ENCODE measurements around the gene TRABD2B. TPM values are rescaled to one million over a fixed set of nuclear protein-coding genes. Genes with fewer than 3 reads are reported as not detected.

Gene TRABD2B
- total RNA-seq, 2 experiments from 2014 or later, result not detected

GRCh38 chr1:47919113-47919833 is 77.9 kb downstream of the TRABD2B start:
- Mint-ChIP-seq H3K4me3 (no peak overlapping the region), H3K9me3 (no peaks in the 10 kb centered on the region), H3K4me1 (no peaks in the 10 kb centered on the region), H3K36me3 (no peaks in the 10 kb centered on the region), H3K27me3 (peaks cover 25% of the 10 kb centered on the region), H3K27ac (no peak overlapping the region)
- POLR2A ChIA-PET, result no interaction called here
- ATAC-seq (ENCODE audit: low read depth) (no peak), DNase-seq (no peak)

DNA sequence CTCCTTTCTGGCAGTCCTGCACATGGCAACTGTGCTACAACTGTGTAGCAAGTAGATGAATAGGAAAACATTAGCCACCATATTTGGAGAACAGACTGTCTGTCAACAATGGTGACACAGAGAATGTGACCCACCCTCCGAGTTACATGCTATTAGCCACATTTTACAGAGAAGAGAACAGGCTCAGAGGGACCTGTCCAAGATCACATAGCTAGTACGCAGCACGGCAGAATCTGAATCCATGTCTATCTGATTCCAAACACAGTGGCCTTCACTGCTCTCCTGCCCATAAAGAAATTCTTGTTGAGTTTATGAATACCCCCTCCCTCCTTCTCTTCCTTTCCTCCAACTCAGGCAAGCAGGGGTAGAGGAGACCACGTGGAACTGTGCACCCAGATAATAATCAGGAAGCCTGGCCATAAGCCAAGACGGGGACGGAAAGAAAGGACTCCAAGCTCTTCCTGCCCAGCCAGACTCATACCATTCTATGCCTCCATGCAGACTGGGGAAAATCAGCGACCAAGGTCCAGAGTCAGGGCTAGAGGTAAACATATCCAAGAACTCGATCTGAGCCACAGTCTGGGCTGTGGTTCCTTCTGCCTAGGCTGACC is 78.8 kb downstream of the TRABD2B start:
- no peak for ATAC-seq (ENCODE audit: low read depth)

GRCh38 chr1:47917687-47918086 is 79.5 kb downstream of the TRABD2B start:
- no peaks in the 10 kb centered on the region for H3K4me1 Mint-ChIP-seq
- no peak for ATAC-seq (ENCODE audit: low read depth)
- H3K36me3 Mint-ChIP-seq, result no peaks in the 10 kb centered on the region
- no peak for DNase-seq
- H3K27ac Mint-ChIP-seq, result no peak overlapping the region
- H3K27me3 Mint-ChIP-seq, result peaks cover 11% of the 10 kb centered on the region
- no peaks in the 10 kb centered on the region for H3K9me3 Mint-ChIP-seq
- no peak overlapping the region for H3K4me3 Mint-ChIP-seq
- POLR2A ChIA-PET, result no interaction called here

More for the DNA sequence above, 78.8 kb downstream of the TRABD2B start:
- DNase-seq, result no peak
- Mint-ChIP-seq H3K27ac (no peak overlapping the region), H3K4me3 (no peak overlapping the region), H3K9me3 (no peaks in the 10 kb centered on the region), H3K36me3 (no peaks in the 10 kb centered on the region), H3K27me3 (peaks cover 17% of the 10 kb centered on the region), H3K4me1 (no peaks in the 10 kb centered on the region)
- POLR2A ChIA-PET, result no interaction called here

- POLR2A ChIA-PET, result no interaction called here
- Mint-ChIP-seq H3K4me3 (no peak overlapping the region), H3K27ac (no peak overlapping the region), H3K4me1 (no peaks in the 10 kb centered on the region), H3K27me3 (peaks cover 4% of the 10 kb centered on the region), H3K9me3 (no peaks in the 10 kb centered on the region), H3K36me3 (no peaks in the 10 kb centered on the region)
- DNase-seq, result no peak
- no peak for ATAC-seq (ENCODE audit: low read depth)
Observed at GRCh38 chr1:47915677-47916353, 81.4 kb downstream of the TRABD2B start.

- POLR2A ChIA-PET, result no interaction called here
- no peaks in the 10 kb centered on the region for H3K9me3 Mint-ChIP-seq
- H3K4me3 Mint-ChIP-seq, result no peak overlapping the region
- no peaks in the 10 kb centered on the region for H3K4me1 Mint-ChIP-seq
- H3K36me3 Mint-ChIP-seq, result no peaks in the 10 kb centered on the region
- H3K27me3 Mint-ChIP-seq, result peaks cover 4% of the 10 kb centered on the region
- DNase-seq (no peak), ATAC-seq (ENCODE audit: low read depth) (no peak)
- H3K27ac Mint-ChIP-seq, result no peak overlapping the region
Observed at GRCh38 chr1:47914952-47915676, 82.1 kb downstream of the TRABD2B start.

DNA sequence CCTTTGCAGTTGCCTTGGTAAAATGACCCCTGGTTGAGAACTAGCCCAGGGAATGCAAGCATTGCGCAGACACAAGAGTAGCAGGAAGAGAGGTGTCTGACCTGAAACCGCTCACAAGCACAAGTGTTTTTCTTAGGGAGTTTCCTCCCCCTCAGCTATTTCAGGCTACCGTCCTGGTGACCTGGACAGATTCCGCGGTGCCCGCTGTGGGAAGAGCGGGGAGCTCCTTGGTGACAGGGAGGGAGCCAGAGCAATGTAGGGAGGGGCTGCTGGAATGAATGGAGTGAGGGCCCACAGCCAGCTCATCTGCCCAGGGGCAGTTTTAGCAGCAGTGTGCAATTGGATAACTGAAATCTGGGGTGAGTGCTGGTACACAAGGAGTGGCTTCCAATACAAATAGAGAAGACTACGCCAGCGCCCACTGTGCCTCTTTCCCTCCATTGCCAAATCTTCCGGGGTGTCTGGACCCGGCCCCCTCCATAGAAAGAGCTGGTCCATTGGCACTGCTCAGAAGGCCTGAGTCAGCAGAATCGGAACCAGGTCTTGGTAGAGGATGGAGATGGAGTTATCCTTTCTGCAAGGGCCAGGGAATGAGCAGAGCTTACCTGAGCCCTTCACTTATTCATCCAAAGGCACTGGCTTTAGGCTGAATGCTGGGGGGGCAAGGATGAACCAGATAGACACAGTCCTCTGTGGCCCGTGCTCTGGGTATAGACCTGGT is 82.8 kb downstream of the TRABD2B start:
- no peak for DNase-seq
- Mint-ChIP-seq H3K36me3 (no peaks in the 10 kb centered on the region), H3K4me3 (no peak overlapping the region), H3K27ac (no peak overlapping the region), H3K9me3 (no peaks in the 10 kb centered on the region), H3K4me1 (no peaks in the 10 kb centered on the region), H3K27me3 (peaks cover 4% of the 10 kb centered on the region)
- POLR2A ChIA-PET, result no interaction called here
- no peak for ATAC-seq (ENCODE audit: low read depth)

GRCh38 chr1:47913225-47913823 is 83.9 kb downstream of the TRABD2B start:
- Mint-ChIP-seq H3K4me1 (no peaks in the 10 kb centered on the region), H3K36me3 (no peaks in the 10 kb centered on the region), H3K4me3 (no peak overlapping the region), H3K27me3 (peaks cover 4% of the 10 kb centered on the region), H3K9me3 (no peaks in the 10 kb centered on the region), H3K27ac (no peak overlapping the region)
- POLR2A ChIA-PET, result no interaction called here
- DNase-seq (no peak), ATAC-seq (ENCODE audit: low read depth) (no peak)

GRCh38 chr1:47912756-47913155 is 84.4 kb downstream of the TRABD2B start:
- POLR2A ChIA-PET, result no interaction called here
- Mint-ChIP-seq H3K27me3 (peaks cover 3% of the 10 kb centered on the region), H3K27ac (no peak overlapping the region), H3K36me3 (no peaks in the 10 kb centered on the region), H3K4me1 (no peaks in the 10 kb centered on the region), H3K4me3 (no peak overlapping the region), H3K9me3 (no peaks in the 10 kb centered on the region)
- no peak for DNase-seq
- no peak for ATAC-seq (ENCODE audit: low read depth)

- DNase-seq (no peak), ATAC-seq (ENCODE audit: low read depth) (no peak)
- H3K4me1 Mint-ChIP-seq, result no peaks in the 10 kb centered on the region
- H3K27ac Mint-ChIP-seq, result no peak overlapping the region
- POLR2A ChIA-PET, result no interaction called here
- H3K27me3 Mint-ChIP-seq, result no peaks in the 10 kb centered on the region
- H3K36me3 Mint-ChIP-seq, result no peaks in the 10 kb centered on the region
- H3K4me3 Mint-ChIP-seq, result no peak overlapping the region
- no peaks in the 10 kb centered on the region for H3K9me3 Mint-ChIP-seq
Observed at GRCh38 chr1:47911892-47912291, 85.3 kb downstream of the TRABD2B start.

DNA sequence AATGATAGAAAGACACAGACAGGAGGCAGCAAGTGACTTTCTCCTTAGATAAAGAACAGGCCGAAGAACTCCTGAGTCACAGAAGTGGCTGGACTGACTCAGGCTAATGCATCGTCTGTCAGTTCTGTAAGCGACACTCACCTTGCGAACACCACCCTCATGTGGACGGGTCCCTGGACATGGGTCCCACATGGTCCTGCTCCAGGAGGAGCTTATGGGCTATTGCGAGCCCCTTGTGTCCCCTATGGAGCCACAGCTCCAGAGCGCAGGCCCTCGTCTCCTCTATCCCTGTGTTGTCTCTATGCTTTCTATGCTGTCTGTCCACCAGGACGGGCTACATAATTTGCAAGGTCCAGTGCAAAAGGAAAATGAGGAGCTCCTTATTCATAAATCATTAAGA is 85.8 kb downstream of the TRABD2B start:
- Mint-ChIP-seq H3K4me3 (no peak overlapping the region), H3K4me1 (no peaks in the 10 kb centered on the region), H3K36me3 (no peaks in the 10 kb centered on the region), H3K27me3 (no peaks in the 10 kb centered on the region), H3K27ac (no peak overlapping the region), H3K9me3 (no peaks in the 10 kb centered on the region)
- DNase-seq, result no peak
- ATAC-seq (ENCODE audit: low read depth), result no peak
- POLR2A ChIA-PET, result no interaction called here

DNA sequence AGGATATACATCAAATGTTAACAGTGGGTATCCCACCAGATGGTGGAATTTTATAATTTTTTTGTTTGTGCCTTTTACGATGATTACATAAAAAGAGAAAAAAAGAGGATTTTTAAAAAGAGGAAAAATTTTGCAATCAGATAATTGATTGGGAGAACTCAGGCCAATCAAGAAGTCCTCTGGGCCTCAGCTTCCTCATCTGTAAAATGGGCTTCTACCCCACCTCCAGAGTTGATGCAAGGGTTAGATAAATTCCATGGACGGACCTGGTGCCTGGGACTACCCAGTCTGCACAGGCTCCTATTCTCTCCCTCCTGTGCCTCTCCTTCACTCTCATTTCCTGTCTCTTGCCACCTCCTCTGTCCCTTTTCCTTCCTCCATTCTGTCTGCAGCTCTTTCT is 88.9 kb downstream of the TRABD2B start:
- no peak for ATAC-seq (ENCODE audit: low read depth)
- POLR2A ChIA-PET, result no interaction called here
- no peaks in the 10 kb centered on the region for H3K9me3 Mint-ChIP-seq

GRCh38 chr1:47907177-47907528 is 90.0 kb downstream of the TRABD2B start:
- Mint-ChIP-seq H3K27me3 (peaks cover 6% of the 10 kb centered on the region), H3K4me3 (no peak overlapping the region), H3K4me1 (no peaks in the 10 kb centered on the region), H3K27ac (no peak overlapping the region), H3K9me3 (no peaks in the 10 kb centered on the region), H3K36me3 (no peaks in the 10 kb centered on the region)
- DNase-seq (no peak), ATAC-seq (ENCODE audit: low read depth) (no peak)
- POLR2A ChIA-PET, result no interaction called here

More for the DNA sequence above, 88.9 kb downstream of the TRABD2B start:
- Mint-ChIP-seq H3K27me3 (peaks cover 4% of the 10 kb centered on the region), H3K4me1 (no peaks in the 10 kb centered on the region), H3K36me3 (no peaks in the 10 kb centered on the region), H3K4me3 (no peak overlapping the region), H3K27ac (no peak overlapping the region)
- no peak for DNase-seq

Measured in activated naive CD8-positive, alpha-beta T cell treated with anti-CD3 and anti-CD28 coated beads, Interleukin-2, amount 10 ng/mL, durations not matched to agents 7 days and 5 days (primary cell).